SK-N-SH (cell line): ENCODE results near the gene HOMER2. TPM values are rescaled to one million over a fixed set of nuclear protein-coding genes. Genes with fewer than 3 reads are reported as not detected.

ENCODE experiments used
- CTCF ChIA-PET: fragments of 300-600, 350-600 bp; formaldehyde crosslinking; extraction: SDS; loops from one replicate; lab custom pipeline; 2021; lab: Yijun Ruan, JAX
- POLR2A ChIA-PET: fragments of 350-600 bp; sonication (Branson Sonifier 250); formaldehyde crosslinking; extraction: SDS; loops from one replicate; lab custom pipeline; 2020; ENCODE audit warnings: antibody characterized with exemption, inconsistent platforms; lab: Yijun Ruan, JAX
- DNase-seq: peaks from one replicate; pipeline ENCODE4 v3.0.0; 2012
- H2AFZ ChIP-seq: fragments of 200-600 bp; sonication (generic); 2 replicates; pipeline ENCODE4 v1.8.1; 2016; ENCODE audit warnings: antibody characterized with exemption, mild to moderate bottlenecking, low read depth
- H3F3A ChIP-seq: fragments of 200-600 bp; sonication (generic); replicated peaks from 2 replicates; pipeline ENCODE3; 2016; ENCODE audit warnings: antibody characterized with exemption, mild to moderate bottlenecking; ENCODE audit not compliant: insufficient read depth
- H3K27ac ChIP-seq, 2 experiments: fragments of 200-500 bp in 1 of 2; fragments of 200-600 bp in 1 of 2; sonication (Bioruptor generic) in 1 of 2; sonication (generic), shearing (Covaris generic) in 1 of 2; 2 replicates each; pipeline versions ENCODE4 v1.5.1 to v1.6.1; 2014 to 2016; ENCODE audit warnings: low read depth in 2 of 2, inconsistent platforms in 1 of 2, low read length in 1 of 2, mild to moderate bottlenecking in 1 of 2, mixed read lengths in 1 of 2
- H3K27me3 ChIP-seq: fragments of 200-600 bp; sonication (generic), shearing (Covaris generic); 2 replicates; pipeline ENCODE4 v1.6.1; 2016; ENCODE audit warnings: mixed run types; ENCODE audit not compliant: insufficient read depth
- H3K36me3 ChIP-seq, 2 experiments: fragments of 200-500 bp in 1 of 2; fragments of 200-600 bp in 1 of 2; sonication (Bioruptor generic) in 1 of 2; sonication (generic) in 1 of 2; replicated peaks in 1 of 2; 2 replicates each; pipeline versions ENCODE3 to v1.5.1; 2014 to 2016; ENCODE audit warnings: low read length in 1 of 2, mild to moderate bottlenecking in 1 of 2; ENCODE audit not compliant: insufficient read depth in 2 of 2, control insufficient read depth in 1 of 2
- H3K4me1 ChIP-seq, 2 experiments: fragments of 200-500 bp in 1 of 2; fragments of 200-600 bp in 1 of 2; sonication (Bioruptor generic) in 1 of 2; sonication (generic), shearing (Covaris generic) in 1 of 2; 2 replicates each; pipeline versions ENCODE4 v1.5.1 to v1.6.1; 2014 to 2016; ENCODE audit warnings: low read depth in 1 of 2, low read length in 1 of 2, mixed run types in 1 of 2; ENCODE audit not compliant: insufficient read depth in 2 of 2, control insufficient read depth in 1 of 2
- H3K4me2 ChIP-seq: fragments of 200-600 bp; sonication (generic), shearing (Covaris generic); 2 replicates; pipeline ENCODE4 v1.6.1; 2017; ENCODE audit warnings: mixed run types
- H3K4me3 ChIP-seq, 2 experiments: fragments of 200-500 bp in 1 of 2; fragments of 200-600 bp in 1 of 2; sonication (Bioruptor generic) in 1 of 2; sonication (generic), shearing (Covaris generic) in 1 of 2; 2 replicates each; pipeline versions ENCODE4 v1.5.1 to v1.8.1; 2014 to 2016; ENCODE audit warnings: low read depth in 2 of 2, inconsistent platforms in 1 of 2, low read length in 1 of 2, mild to moderate bottlenecking in 1 of 2, mixed read lengths in 1 of 2, moderate library complexity in 1 of 2
- H3K79me2 ChIP-seq: fragments of 200-600 bp; sonication (generic); 2 replicates; pipeline ENCODE4 v1.8.1; 2017; ENCODE audit warnings: mild to moderate bottlenecking; ENCODE audit not compliant: insufficient read depth
- H3K9ac ChIP-seq: fragments of 200-600 bp; sonication (generic); 2 replicates; pipeline ENCODE4 v1.6.1; 2017; ENCODE audit warnings: mixed run types
- H3K9me2 ChIP-seq: fragments of 200-600 bp; sonication (generic); 2 replicates; pipeline ENCODE4 v1.6.1; 2017; ENCODE audit warnings: mixed run types
- H3K9me3 ChIP-seq: fragments of 200-600 bp; sonication (generic); 2 replicates; pipeline ENCODE4 v1.6.1; 2017; ENCODE audit warnings: mixed run types, mild to moderate bottlenecking, moderate library complexity
- H4K20me1 ChIP-seq: fragments of 200-600 bp; sonication (generic); 2 replicates; pipeline ENCODE4 v1.6.1; 2017; ENCODE audit warnings: mild to moderate bottlenecking, mixed run types; ENCODE audit not compliant: insufficient read depth
- EZH2phosphoT487 ChIP-seq: fragments of 200-600 bp; sonication (generic); IDR thresholded peaks from 2 replicates; pipeline ENCODE4 v1.6.1; 2017; ENCODE audit warnings: low read depth, mixed run types, mild to moderate bottlenecking, antibody characterized with exemption, moderate library complexity, borderline replicate concordance
- JUND ChIP-seq: IDR thresholded peaks from 2 replicates; pipeline ENCODE4 v1.4.0; 2012
- MEF2A ChIP-seq: IDR thresholded peaks from 2 replicates; pipeline ENCODE4 v1.4.0; 2012; ENCODE audit warnings: low read depth, borderline replicate concordance
- NRF1 ChIP-seq: IDR thresholded peaks from 2 replicates; pipeline ENCODE4 v1.6.1; 2012; ENCODE audit warnings: low read depth, mild to moderate bottlenecking, low read length
- RAD21 ChIP-seq: IDR thresholded peaks from 2 replicates; pipeline ENCODE4 v1.6.1; 2012; ENCODE audit warnings: mild to moderate bottlenecking, low read length
- RFX5 ChIP-seq: IDR thresholded peaks from 2 replicates; pipeline ENCODE4 v1.6.1; 2012; ENCODE audit warnings: mild to moderate bottlenecking, improper control_type of control experiment, low read length
- TEAD4 ChIP-seq: IDR thresholded peaks from 2 replicates; pipeline ENCODE4 v1.4.0; 2012; ENCODE audit warnings: mild to moderate bottlenecking, borderline replicate concordance; ENCODE audit not compliant: insufficient read depth
- WGBS: methylation state at CpG from one replicate; pipeline ENCODE4 v1.1.6; 2017; ENCODE audit warnings: low lambda C conversion rate; 5-methylcytosine and 5-hydroxymethylcytosine counted together
- polyA plus RNA-seq, 3 experiments: library from polyadenylated mRNA; depleted of rRNA; stranded (reverse); fragments of >200 nt; gene quantifications; 2 replicates each; pipeline ENCODE4 v1.2.3, GENCODE V29; 2012
- TF ChIP-seq, protein P1 (sequence below): IDR thresholded peaks from 2 replicates; pipeline ENCODE4 v1.4.0; 2012; ENCODE audit warnings: low read depth, borderline replicate concordance
- TF ChIP-seq, protein P2 (sequence below): IDR thresholded peaks from 2 replicates; pipeline ENCODE4 v1.6.1; 2012; ENCODE audit warnings: mild to moderate bottlenecking, low read depth, low read length, moderate library complexity
- TF ChIP-seq, protein P3 (sequence below): fragments of 150-350 bp; IDR thresholded peaks from 2 replicates; pipeline ENCODE4 v1.6.1; 2016; ENCODE audit warnings: mild to moderate bottlenecking, low read depth, low read length

The HOMER2 gene
- polyA plus RNA-seq, 1 of the 3 experiments (the other 2 are of a cell fraction), result 7.3 TPM

- H3K36me3 ChIP-seq, result no peaks in the 10 kb centered on the region
- no peak for TF ChIP-seq EZH2phosphoT487
- TF ChIP-seq, protein P1, sequence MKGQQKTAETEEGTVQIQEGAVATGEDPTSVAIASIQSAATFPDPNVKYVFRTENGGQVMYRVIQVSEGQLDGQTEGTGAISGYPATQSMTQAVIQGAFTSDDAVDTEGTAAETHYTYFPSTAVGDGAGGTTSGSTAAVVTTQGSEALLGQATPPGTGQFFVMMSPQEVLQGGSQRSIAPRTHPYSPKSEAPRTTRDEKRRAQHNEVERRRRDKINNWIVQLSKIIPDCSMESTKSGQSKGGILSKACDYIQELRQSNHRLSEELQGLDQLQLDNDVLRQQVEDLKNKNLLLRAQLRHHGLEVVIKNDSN, result no peak
- no peak for TF ChIP-seq MEF2A
- TF ChIP-seq, protein P2, sequence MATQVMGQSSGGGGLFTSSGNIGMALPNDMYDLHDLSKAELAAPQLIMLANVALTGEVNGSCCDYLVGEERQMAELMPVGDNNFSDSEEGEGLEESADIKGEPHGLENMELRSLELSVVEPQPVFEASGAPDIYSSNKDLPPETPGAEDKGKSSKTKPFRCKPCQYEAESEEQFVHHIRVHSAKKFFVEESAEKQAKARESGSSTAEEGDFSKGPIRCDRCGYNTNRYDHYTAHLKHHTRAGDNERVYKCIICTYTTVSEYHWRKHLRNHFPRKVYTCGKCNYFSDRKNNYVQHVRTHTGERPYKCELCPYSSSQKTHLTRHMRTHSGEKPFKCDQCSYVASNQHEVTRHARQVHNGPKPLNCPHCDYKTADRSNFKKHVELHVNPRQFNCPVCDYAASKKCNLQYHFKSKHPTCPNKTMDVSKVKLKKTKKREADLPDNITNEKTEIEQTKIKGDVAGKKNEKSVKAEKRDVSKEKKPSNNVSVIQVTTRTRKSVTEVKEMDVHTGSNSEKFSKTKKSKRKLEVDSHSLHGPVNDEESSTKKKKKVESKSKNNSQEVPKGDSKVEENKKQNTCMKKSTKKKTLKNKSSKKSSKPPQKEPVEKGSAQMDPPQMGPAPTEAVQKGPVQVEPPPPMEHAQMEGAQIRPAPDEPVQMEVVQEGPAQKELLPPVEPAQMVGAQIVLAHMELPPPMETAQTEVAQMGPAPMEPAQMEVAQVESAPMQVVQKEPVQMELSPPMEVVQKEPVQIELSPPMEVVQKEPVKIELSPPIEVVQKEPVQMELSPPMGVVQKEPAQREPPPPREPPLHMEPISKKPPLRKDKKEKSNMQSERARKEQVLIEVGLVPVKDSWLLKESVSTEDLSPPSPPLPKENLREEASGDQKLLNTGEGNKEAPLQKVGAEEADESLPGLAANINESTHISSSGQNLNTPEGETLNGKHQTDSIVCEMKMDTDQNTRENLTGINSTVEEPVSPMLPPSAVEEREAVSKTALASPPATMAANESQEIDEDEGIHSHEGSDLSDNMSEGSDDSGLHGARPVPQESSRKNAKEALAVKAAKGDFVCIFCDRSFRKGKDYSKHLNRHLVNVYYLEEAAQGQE, result no peak
- no peak for TF ChIP-seq NRF1
- TF ChIP-seq, protein P3, sequence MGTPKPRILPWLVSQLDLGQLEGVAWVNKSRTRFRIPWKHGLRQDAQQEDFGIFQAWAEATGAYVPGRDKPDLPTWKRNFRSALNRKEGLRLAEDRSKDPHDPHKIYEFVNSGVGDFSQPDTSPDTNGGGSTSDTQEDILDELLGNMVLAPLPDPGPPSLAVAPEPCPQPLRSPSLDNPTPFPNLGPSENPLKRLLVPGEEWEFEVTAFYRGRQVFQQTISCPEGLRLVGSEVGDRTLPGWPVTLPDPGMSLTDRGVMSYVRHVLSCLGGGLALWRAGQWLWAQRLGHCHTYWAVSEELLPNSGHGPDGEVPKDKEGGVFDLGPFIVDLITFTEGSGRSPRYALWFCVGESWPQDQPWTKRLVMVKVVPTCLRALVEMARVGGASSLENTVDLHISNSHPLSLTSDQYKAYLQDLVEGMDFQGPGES, result no peak
- TF ChIP-seq RAD21, result no peak
- TF ChIP-seq RFX5, result no peak
- no peaks in the 10 kb centered on the region for H3K9me3 ChIP-seq
- H3K4me2 ChIP-seq, result no peak overlapping the region
- H4K20me1 ChIP-seq, result no peaks in the 10 kb centered on the region
- no peaks in the 10 kb centered on the region for H3K79me2 ChIP-seq
- H3K27ac ChIP-seq, result no peak overlapping the region
- ChIA-PET CTCF (no interaction called here), POLR2A (no interaction called here)
- H3K9ac ChIP-seq, result no peak overlapping the region
- H3K9me2 ChIP-seq, result no peaks in the 10 kb centered on the region
- no peak for DNase-seq
- H3K27me3 ChIP-seq, result no peaks in the 10 kb centered on the region
- H2AFZ ChIP-seq, result no peak overlapping the region
- no peaks in the 10 kb centered on the region for H3K4me1 ChIP-seq
- WGBS, result 100% methylated on average over 1 of the region's 1 CpG
- no peaks in the 10 kb centered on the region for H3F3A ChIP-seq
- no peak overlapping the region for H3K4me3 ChIP-seq
Observed at GRCh38 chr15:82958638-82959037, 6.1 kb upstream of the HOMER2 start.

DNA sequence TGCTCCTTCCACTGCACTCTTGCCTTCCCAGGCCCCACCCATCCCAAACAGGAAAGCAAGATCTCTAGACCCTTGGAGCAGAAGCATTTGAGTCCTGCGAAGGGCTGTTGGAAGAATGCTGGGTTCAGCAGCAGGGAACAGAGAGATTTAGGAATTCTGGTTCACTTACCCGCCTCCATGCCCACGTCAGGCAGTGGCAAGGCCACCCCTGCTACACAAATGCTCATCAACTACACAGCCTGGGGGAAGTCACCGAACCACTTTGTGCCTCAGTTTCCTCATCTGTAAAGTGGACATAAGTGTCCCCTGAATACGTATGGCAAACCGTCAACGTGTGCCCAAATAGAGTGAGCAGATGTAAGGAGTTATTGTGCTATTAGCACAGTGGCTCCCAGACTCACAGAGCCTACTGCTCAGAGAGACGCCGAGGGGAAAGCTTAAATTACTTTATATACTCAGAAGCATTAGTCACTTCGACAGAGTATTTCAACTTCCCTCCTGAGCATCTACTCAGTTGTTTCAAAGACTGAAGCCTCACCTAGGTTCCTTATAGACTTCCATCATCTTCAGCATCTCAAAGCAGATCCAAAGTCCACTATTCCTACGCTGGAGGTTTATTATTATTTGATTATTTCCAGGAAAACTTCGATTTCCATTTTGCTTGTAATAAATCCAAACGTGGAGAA is 905 bp downstream of the HOMER2 start:
- TF ChIP-seq TEAD4, result no peak
- TF ChIP-seq JUND, result no peak
- no peak for TF ChIP-seq RFX5
- TF ChIP-seq, all 33 proteins: peak for 0
- H3K4me1 ChIP-seq, result peaks cover 0 to 5% of the 10 kb centered on the region in 2 experiments; a peak in 1 of 4 replicates
- peak; percentile 33 for DNase-seq
- H3K27me3 ChIP-seq, result no peaks in the 10 kb centered on the region
- H3F3A ChIP-seq, result no peaks in the 10 kb centered on the region
- H3K27ac ChIP-seq, result no peak overlapping the region
- peak overlapping the region; percentile 9; the same call in 1 of the 2 replicates for H3K9ac ChIP-seq
- CTCF ChIA-PET, result no interaction called here
- H3K4me3 ChIP-seq, result peak overlapping the region; percentile 59 to 67
- no peaks in the 10 kb centered on the region for H3K9me3 ChIP-seq
- peak overlapping the region; percentile 83 for H3K4me2 ChIP-seq
- POLR2A ChIA-PET, result no interaction called here
- H2AFZ ChIP-seq, result no peak overlapping the region
- H4K20me1 ChIP-seq, result no peaks in the 10 kb centered on the region
- no peaks in the 10 kb centered on the region for H3K79me2 ChIP-seq
- H3K36me3 ChIP-seq, result no peaks in the 10 kb centered on the region
- H3K9me2 ChIP-seq, result no peaks in the 10 kb centered on the region
- WGBS, result 73% methylated on average over 13 of the region's 13 CpGs
